GM12878 (cell line): ENCODE measurements around the gene ANO9. TPM values are rescaled to one million over a fixed set of nuclear protein-coding genes. Genes with fewer than 3 reads are reported as not detected.

ENCODE experiments used
- ATAC-seq: fragments of 200-7000 bp; cut with Tn5 transposase; 3 replicates; pipeline ENCODE4 v1.9.1; 2020; ENCODE audit warnings: mild to moderate bottlenecking, moderate library complexity
- BruUV-seq: library from RNA; stranded (reverse); fragments of 400-500 nt; replicated peaks from 2 replicates; lab custom pipeline; 2021; lab: Mats Ljungman, UMichigan
- CTCF ChIA-PET: fragments of 300-600 bp; sonication (Branson Sonifier 250); formaldehyde crosslinking; extraction: SDS; loops from one replicate; lab custom pipeline; 2021; ENCODE audit warnings: inconsistent platforms; lab: Yijun Ruan, JAX
- POLR2A ChIA-PET: fragments of 350-600 bp; formaldehyde crosslinking; extraction: SDS; loops from one replicate; lab custom pipeline; 2021; ENCODE audit warnings: inconsistent platforms; lab: Charles Lee
- RAD21 ChIA-PET: fragments of 300-600 bp; sonication (Branson Sonifier 250); formaldehyde crosslinking; loops from one replicate; lab custom pipeline; 2023; ENCODE audit warnings: antibody characterized with exemption; ENCODE audit not compliant: unreplicated experiment; lab: Charles Lee
- SMC1A ChIA-PET: fragments of 300-600 bp; sonication (Branson Sonifier 250); formaldehyde crosslinking; loops from one replicate; lab custom pipeline; 2023; ENCODE audit not compliant: unreplicated experiment, uncharacterized antibody; lab: Charles Lee
- DNase-seq: peaks from one replicate; pipeline ENCODE4 v3.0.0-alpha.2; 2011; ENCODE audit warnings: low read depth, low spot score
- FAIRE-seq: peaks from 3 replicates; lab custom pipeline; 2011; peaks lifted over from hg19 to GRCh38; lab: Jason Lieb, UNC
- H2AFZ ChIP-seq: 2 replicates; pipeline ENCODE4 v1.6.0; 2011; ENCODE audit warnings: low read depth, low read length, control low read depth; ENCODE audit not compliant: control insufficient read depth
- H3K27ac ChIP-seq: 2 replicates; pipeline ENCODE4 v1.5.1; 2011; ENCODE audit warnings: control low read depth; ENCODE audit not compliant: control insufficient read depth, insufficient read depth
- H3K27me3 ChIP-seq, 2 experiments: replicated peaks in 1 of 2; 2 replicates each; pipeline versions ENCODE4 v1.6.0 to v1.6.1; 2011; ENCODE audit warnings: low read length in 1 of 2; ENCODE audit not compliant: control insufficient read depth in 2 of 2, insufficient read depth in 2 of 2
- H3K36me3 ChIP-seq, 2 experiments: 2 replicates each; pipeline ENCODE4 v1.5.1; 2011; ENCODE audit warnings: low read length in 1 of 2; ENCODE audit not compliant: control insufficient read depth in 2 of 2, insufficient read depth in 2 of 2
- H3K4me1 ChIP-seq: 2 replicates; pipeline ENCODE4 v1.6.1; 2011; ENCODE audit warnings: mild to moderate bottlenecking, low read length, moderate library complexity, mixed read lengths; ENCODE audit not compliant: control insufficient read depth, insufficient read depth
- H3K4me2 ChIP-seq: 2 replicates; pipeline ENCODE4 v1.6.0; 2011; ENCODE audit warnings: control low read depth; ENCODE audit not compliant: control insufficient read depth, insufficient read depth
- H3K4me3 ChIP-seq: fragments of 200-600 bp; sonication (generic); 2 replicates; pipeline ENCODE4 v1.5.1; 2016
- H3K79me2 ChIP-seq: 2 replicates; pipeline ENCODE4 v1.6.0; 2011; ENCODE audit warnings: low read length; ENCODE audit not compliant: control insufficient read depth, insufficient read depth
- H3K9ac ChIP-seq: 2 replicates; pipeline ENCODE4 v1.8.0; 2011; ENCODE audit warnings: low read length, control low read depth, mixed read lengths; ENCODE audit not compliant: control insufficient read depth, insufficient read depth
- H3K9me3 ChIP-seq: replicated peaks from 3 replicates; pipeline ENCODE4 v1.5.1; 2011; ENCODE audit warnings: mild to moderate bottlenecking, low read length; ENCODE audit not compliant: control insufficient read depth, insufficient read depth
- H4K20me1 ChIP-seq: 2 replicates; pipeline ENCODE4 v1.6.0; 2011; ENCODE audit not compliant: control insufficient read depth, insufficient read depth
- BHLHE40 ChIP-seq, 2 experiments: fragments of 450-650 bp in 1 of 2; IDR thresholded peaks; 2 replicates each; pipeline ENCODE4 v1.6.1; 2011 to 2017; ENCODE audit warnings: low read depth in 2 of 2, borderline replicate concordance in 1 of 2, improper control_type of control experiment in 1 of 2, low read length in 1 of 2, mild to moderate bottlenecking in 1 of 2
- CTCF ChIP-seq, 3 experiments: IDR thresholded peaks in 2 of 3; conservative IDR thresholded peaks in 1 of 3; 2 replicates each; pipeline ENCODE4 v1.5.1; 2011; ENCODE audit warnings: low read depth in 3 of 3, low read length in 3 of 3, mild to moderate bottlenecking in 3 of 3, control low read depth in 2 of 3, moderate library complexity in 2 of 3, inconsistent platforms in 1 of 3, mixed read lengths in 1 of 3; ENCODE audit not compliant: control insufficient read depth in 2 of 3, insufficient read depth in 1 of 3; ENCODE audit errors: extremely low read depth in 1 of 3
- GABPA ChIP-seq: IDR thresholded peaks from 2 replicates; pipeline ENCODE4 v1.6.1; 2014; ENCODE audit warnings: antibody characterized with exemption, low read depth, mild to moderate bottlenecking, inconsistent platforms
- JUNB ChIP-seq: IDR thresholded peaks from 2 replicates; pipeline ENCODE4 v1.6.1; 2016; ENCODE audit warnings: antibody characterized with exemption, mild to moderate bottlenecking
- LARP7 ChIP-seq: fragments of 450-650 bp; IDR thresholded peaks from 2 replicates; pipeline ENCODE4 v1.6.1; 2017; ENCODE audit warnings: mild to moderate bottlenecking
- NR2F1 ChIP-seq: fragments of 450-650 bp; conservative IDR thresholded peaks from 2 replicates; pipeline ENCODE4 v1.6.1; 2017; ENCODE audit warnings: mild to moderate bottlenecking
- NRF1 ChIP-seq: conservative IDR thresholded peaks from 2 replicates; pipeline ENCODE4 v1.6.1; 2011; ENCODE audit warnings: mild to moderate bottlenecking, low read depth, low read length, improper control_type of control experiment
- SMC3 ChIP-seq: IDR thresholded peaks from 2 replicates; pipeline ENCODE4 v1.6.1; 2011; ENCODE audit warnings: low read length, improper control_type of control experiment, borderline replicate concordance
- TCF3 ChIP-seq: IDR thresholded peaks from 2 replicates; pipeline ENCODE4 v1.6.1; 2012; ENCODE audit warnings: low read depth, mild to moderate bottlenecking, low read length, borderline replicate concordance; ENCODE audit not compliant: insufficient read depth
- ZZZ3 ChIP-seq: IDR thresholded peaks from 2 replicates; pipeline ENCODE4 v1.6.1; 2011; ENCODE audit warnings: low read depth; ENCODE audit not compliant: control insufficient read depth, insufficient read length
- WGBS: methylation state at CpG from one replicate; pipeline ENCODE4 v1.1.6; 2016; ENCODE audit warnings: low lambda C conversion rate; ENCODE audit not compliant: insufficient replicate concordance, insufficient coverage; ENCODE audit errors: missing lambda C conversion rate; 5-methylcytosine and 5-hydroxymethylcytosine counted together
- in situ Hi-C: fragments of 300-500 bp; cut with MboI; formaldehyde crosslinking; loops from 9 replicates; pipeline ENCODE4 v1.14.3; 2018; ENCODE audit warnings: mixed read lengths
- intact Hi-C: fragments of 100-400 bp; cut with micrococcal nuclease; formaldehyde crosslinking; loops from one replicate; pipeline ENCODE4 v1.14.2; 2022; ENCODE audit not compliant: unreplicated experiment
- polyA plus RNA-seq, 11 experiments: library from polyadenylated mRNA; depleted of rRNA in 4 of 11; unstranded in 6 of 11; stranded (reverse) in 5 of 11; fragments of >200 nt; fragmentation: Nextera tagmentation in 4 of 11; fragmentation: Illumina TruSeq in 1 of 11; extraction: Ambion mirVana in 4 of 11; extraction: Trizol in 1 of 11; gene quantifications; 1 replicate in 1 of 11; 2 replicates in 10 of 11; pipeline versions ENCODE4 v1.2.1 to v1.2.3, GENCODE V29; 2011 to 2016; ENCODE audit warnings: inconsistent platforms in 2 of 11, missing spikeins in 2 of 11, low read depth in 1 of 11
- total RNA-seq, 4 experiments: library from RNA; depleted of rRNA in 3 of 4; stranded (reverse); fragments of >200 nt in 3 of 4; fragmentation: Illumina TruSeq in 1 of 4; extraction: Trizol in 1 of 4; gene quantifications; 2 replicates each; pipeline versions ENCODE4 v1.2.1 to v1.2.3, GENCODE V29; 2013 to 2021

ANO9 gene
- total and polyA plus RNA-seq, 10 of the 15 experiments (the other 5 are each of a cell fraction or from before 2014, with no cell fraction given), result 0.21 to 42.3 (median 12.0) TPM

- intact Hi-C loops, result no loop called here
- H2AFZ ChIP-seq, result peak overlapping the region; percentile 34; the same call in 1 of the 2 replicates
Measured at GRCh38 chr11:396948-397548, 44.8 kb downstream of the ANO9 start.

More at GRCh38 chr11:396948-397548, 44.8 kb downstream of the ANO9 start:
- in situ Hi-C loops, result no loop called here
- no peaks in the 10 kb centered on the region for H3K27me3 ChIP-seq
- ChIA-PET RAD21 (interaction anchor here (1.1 to 1.3 kb wide), 2 partner anchors 51 to 129 kb away, joined by 3 to 4 read pairs; no protein-coding TSS in a partner anchor), SMC1A (interaction anchor here (1.7 kb wide), 1 partner anchor 146 kb away, joined by 5 read pairs; no protein-coding TSS in a partner anchor), POLR2A (no interaction called here), CTCF (interaction anchor here (0.8 to 1.4 kb wide), 5 partner anchors 52 to 146 kb away, joined by 3 to 10 read pairs (median 3); partner anchors contain the start of gene PTDSS2)
- no peak overlapping the region for H3K27ac ChIP-seq
- WGBS, result 45% methylated on average over 40 of the region's 43 CpGs
- H4K20me1 ChIP-seq, result no peaks in the 10 kb centered on the region
- H3K9me3 ChIP-seq, result no peaks in the 10 kb centered on the region; the same call in 2 of the 3 replicates
- H3K4me1 ChIP-seq, result no peaks in the 10 kb centered on the region
- no peaks in the 10 kb centered on the region for H3K79me2 ChIP-seq
- DNase-seq (no peak), ATAC-seq (peak; percentile 97), FAIRE-seq (no peak)
- no peak overlapping the region for H3K4me3 ChIP-seq
- peak; percentile 18 to 74 (median 62); a peak in 4 of 6 replicates for TF ChIP-seq CTCF (IDR thresholded peaks at IDR 0.05 in 2 of 3, conservative IDR thresholded peaks at IDR 0.05 in 1 of 3; ENCODE audit: control insufficient read depth in 2 of 3, extremely low read depth in 1 of 3, insufficient read depth in 1 of 3, low read depth in 3 of 3, low read length in 3 of 3)
- TF ChIP-seq BHLHE40 (IDR thresholded peaks at IDR 0.05; ENCODE audit: borderline replicate concordance in 1 of 2, low read depth in 2 of 2, low read length in 1 of 2), result 0 out of 4 replicates have a peak, but pooled peaks of 1 of the 2 experiments have one; percentile 15
- TF ChIP-seq NRF1, result 0 out of 2 replicates have a peak, but pooled peaks have one; percentile 17
- TF ChIP-seq SMC3, result peak; percentile 19; the same call in 1 of the 2 replicates
- TF ChIP-seq ZZZ3, result no peak
- TF ChIP-seq GABPA, result no peak
- 0 out of 2 replicates have a peak, but pooled peaks have one; percentile 37 for TF ChIP-seq LARP7
- no peak for TF ChIP-seq JUNB
- TF ChIP-seq NR2F1, result peak; percentile 60
- no peak for TF ChIP-seq TCF3
- H3K9ac ChIP-seq, result no peak overlapping the region
- peak overlapping the region; percentile 33; the same call in 1 of the 2 replicates for H3K4me2 ChIP-seq
- H3K36me3 ChIP-seq, result no peaks in the 10 kb centered on the region
- no TSS peak for BruUV-seq
